SK-N-MC (cell line): ENCODE results near the gene ASPHD2.

ENCODE experiments used
- EZH2 ChIP-seq: fragments of 200-600 bp; sonication (generic); IDR thresholded peaks from one replicate; pipeline ENCODE4 v1.6.1; 2017; ENCODE audit warnings: antibody characterized with exemption
- FOXP2 ChIP-seq: optimal IDR thresholded peaks from 2 replicates; pipeline ENCODE3; 2011; ENCODE audit warnings: mild to moderate bottlenecking, moderate library complexity; ENCODE audit not compliant: insufficient read depth; ENCODE audit errors: extremely low read length, control extremely low read depth
- POLR2AphosphoS5 ChIP-seq: IDR thresholded peaks from 2 replicates; pipeline ENCODE4 v1.6.1; 2012; ENCODE audit warnings: mild to moderate bottlenecking, low read depth, low read length, borderline replicate concordance

GRCh38 chr22:26463688-26464087 is 34.6 kb downstream of the ASPHD2 start:
- TF ChIP-seq EZH2, result no peak
- no peak for TF ChIP-seq POLR2AphosphoS5
- TF ChIP-seq FOXP2, result no peak
